ENCODE data around the gene KCNMA1.

KCNMA1 gene

DNA sequence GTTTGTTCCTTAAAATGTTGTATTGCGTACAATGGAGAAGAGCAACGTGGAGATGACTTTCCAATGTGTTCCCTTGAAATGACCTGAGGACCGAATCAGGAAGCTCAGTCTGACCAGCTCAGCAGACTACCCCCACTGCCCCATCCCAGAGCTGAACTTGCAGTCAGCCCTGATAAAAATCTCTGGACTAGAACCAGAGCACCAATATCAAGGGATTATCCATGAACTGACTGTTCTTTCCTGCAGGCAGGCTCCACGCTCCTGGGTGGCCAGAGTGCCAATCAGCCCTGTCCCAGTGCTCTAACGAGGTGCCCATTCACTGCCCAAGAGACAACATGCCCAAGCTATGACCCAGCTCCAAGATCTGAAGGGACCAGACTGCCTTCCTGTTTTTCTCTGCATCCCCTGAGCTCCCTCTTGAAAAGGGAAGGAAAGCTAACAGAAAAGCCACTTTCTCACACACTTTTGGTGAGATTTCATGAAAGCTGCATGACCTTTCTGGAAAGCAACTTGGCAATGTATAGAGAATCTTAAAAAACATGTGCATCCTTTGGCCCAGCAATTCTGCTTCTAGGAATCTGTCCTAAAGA lies 130.2 kb downstream of the KCNMA1 start:
- Histone ChIP-seq H3K4me1 (ENCODE audit: control insufficient read depth, insufficient read depth, low read length) (peaks cover 16% of the 10 kb centered on the region), H3K9ac (ENCODE audit: low read length) (no peak overlapping the region), H3K4me3 (ENCODE audit: low read length) (no peak overlapping the region), H3K36me3 (ENCODE audit: control insufficient read depth, insufficient read depth, low read length) (no peaks in the 10 kb centered on the region), H3K27me3 (ENCODE audit: control insufficient read depth, insufficient read depth, low read length) (no peaks in the 10 kb centered on the region), H3K27ac (ENCODE audit: low read depth, low read length) (peak overlapping the region; percentile 24)

GRCh38 chr10:77506517-77507200 lies 130.9 kb downstream of the KCNMA1 start:
- no peak overlapping the region for H3K9ac ChIP-seq (ENCODE audit: low read length)
- H3K4me1 ChIP-seq (ENCODE audit: control insufficient read depth, insufficient read depth, low read length), result peaks cover 13% of the 10 kb centered on the region
- no peaks in the 10 kb centered on the region for H3K27me3 ChIP-seq (ENCODE audit: control insufficient read depth, insufficient read depth, low read length)
- H3K36me3 ChIP-seq (ENCODE audit: control insufficient read depth, insufficient read depth, low read length), result no peaks in the 10 kb centered on the region
- H3K27ac ChIP-seq (ENCODE audit: low read depth, low read length), result no peak overlapping the region
- no peak overlapping the region for H3K4me3 ChIP-seq (ENCODE audit: low read length)

DNA sequence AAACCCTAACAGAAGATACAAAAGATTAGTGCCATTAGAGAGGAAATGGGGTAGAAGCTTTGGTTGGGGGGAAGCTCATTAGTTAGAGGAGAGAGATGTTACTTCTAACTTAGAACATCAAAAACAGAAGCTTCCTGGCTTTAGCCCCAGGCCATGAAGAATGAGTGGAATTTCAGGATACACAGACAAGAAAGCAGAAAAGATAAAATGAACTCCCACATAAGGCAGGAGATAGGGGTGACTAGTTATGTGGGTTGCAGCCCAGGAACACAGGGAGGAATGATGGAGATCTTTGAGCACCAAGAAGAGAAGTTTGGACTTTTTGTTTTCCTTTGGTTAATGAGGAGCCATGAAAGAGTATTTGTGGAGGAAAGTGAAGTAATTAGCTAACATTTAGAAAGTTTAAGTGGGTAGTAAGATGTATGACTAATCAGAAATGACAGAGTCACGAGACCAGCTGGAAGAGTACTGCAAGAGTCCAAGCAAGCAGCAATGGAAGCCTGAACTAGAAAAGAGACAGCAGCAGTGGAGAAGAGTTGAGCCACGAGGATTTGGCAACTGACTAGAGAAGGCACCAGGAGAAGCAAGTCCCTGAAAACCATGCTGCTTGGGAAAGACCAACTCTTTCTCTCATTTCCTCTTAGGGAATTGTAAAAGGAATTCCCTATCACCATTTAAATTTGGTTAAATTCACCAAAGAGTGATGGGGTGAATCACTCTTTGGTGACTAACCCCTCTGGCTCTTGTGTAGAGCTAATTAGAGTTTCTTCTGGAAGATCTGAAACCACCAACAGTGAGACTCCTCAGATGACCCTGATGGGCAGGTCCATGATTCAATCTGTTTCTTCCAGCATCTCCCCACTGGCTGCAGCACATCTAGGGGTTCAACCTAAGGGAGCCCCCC lies 131.9 kb downstream of the KCNMA1 start:
- Histone ChIP-seq H3K4me1 (ENCODE audit: control insufficient read depth, insufficient read depth, low read length) (peaks cover 17% of the 10 kb centered on the region), H3K4me3 (ENCODE audit: low read length) (no peak overlapping the region), H3K27me3 (ENCODE audit: control insufficient read depth, insufficient read depth, low read length) (no peaks in the 10 kb centered on the region), H3K36me3 (ENCODE audit: control insufficient read depth, insufficient read depth, low read length) (no peaks in the 10 kb centered on the region), H3K27ac (ENCODE audit: low read depth, low read length) (no peak overlapping the region), H3K9ac (ENCODE audit: low read length) (no peak overlapping the region)

GRCh38 chr10:77504873-77505257 lies 132.7 kb downstream of the KCNMA1 start:
- Histone ChIP-seq H3K4me1 (ENCODE audit: control insufficient read depth, insufficient read depth, low read length) (peaks cover 14% of the 10 kb centered on the region), H3K27ac (ENCODE audit: low read depth, low read length) (no peak overlapping the region), H3K27me3 (ENCODE audit: control insufficient read depth, insufficient read depth, low read length) (no peaks in the 10 kb centered on the region), H3K4me3 (ENCODE audit: low read length) (no peak overlapping the region), H3K9ac (ENCODE audit: low read length) (no peak overlapping the region), H3K36me3 (ENCODE audit: control insufficient read depth, insufficient read depth, low read length) (no peaks in the 10 kb centered on the region)

DNA sequence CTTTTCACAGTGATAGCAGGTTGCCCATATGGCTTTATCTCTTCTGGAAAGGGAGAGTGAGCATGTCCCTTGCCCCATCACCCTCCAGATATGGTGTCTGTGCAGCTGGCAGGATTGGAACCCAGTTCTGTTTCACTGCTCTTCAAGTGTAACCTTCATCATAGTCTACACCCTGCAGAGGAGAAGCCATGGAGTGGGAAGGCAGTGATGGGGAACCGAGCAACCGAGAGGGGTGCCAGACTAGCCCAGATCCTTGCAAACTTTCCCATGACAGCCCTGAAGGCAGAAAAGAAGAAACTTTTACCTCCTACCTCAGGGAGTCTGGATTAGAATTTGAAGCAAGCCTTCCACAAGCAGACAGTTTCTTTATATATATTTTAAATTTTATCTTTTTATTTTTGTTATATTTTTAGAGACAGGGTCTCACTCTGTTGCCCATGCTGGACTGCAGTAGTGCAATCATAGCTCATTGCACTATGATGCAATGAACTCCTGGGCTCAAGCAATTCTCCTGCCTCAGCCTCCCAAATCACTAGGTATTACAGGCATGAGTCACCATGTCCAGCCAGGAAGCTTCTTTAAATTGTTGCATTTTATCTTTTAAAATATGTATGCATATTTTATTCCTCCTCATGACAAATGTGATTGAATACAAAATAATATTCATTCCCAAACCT lies 133.3 kb downstream of the KCNMA1 start:
- no peak overlapping the region for H3K4me3 ChIP-seq (ENCODE audit: low read length)
- H3K27ac ChIP-seq (ENCODE audit: low read depth, low read length), result no peak overlapping the region
- H3K4me1 ChIP-seq (ENCODE audit: control insufficient read depth, insufficient read depth, low read length), result peaks cover 12% of the 10 kb centered on the region
- no peaks in the 10 kb centered on the region for H3K36me3 ChIP-seq (ENCODE audit: control insufficient read depth, insufficient read depth, low read length)
- no peaks in the 10 kb centered on the region for H3K27me3 ChIP-seq (ENCODE audit: control insufficient read depth, insufficient read depth, low read length)
- H3K9ac ChIP-seq (ENCODE audit: low read length), result no peak overlapping the region

- Histone ChIP-seq H3K9ac (ENCODE audit: low read length) (no peak overlapping the region), H3K36me3 (ENCODE audit: control insufficient read depth, insufficient read depth, low read length) (no peaks in the 10 kb centered on the region), H3K27ac (ENCODE audit: low read depth, low read length) (no peak overlapping the region), H3K27me3 (ENCODE audit: control insufficient read depth, insufficient read depth, low read length) (no peaks in the 10 kb centered on the region), H3K4me1 (ENCODE audit: control insufficient read depth, insufficient read depth, low read length) (peaks cover 17% of the 10 kb centered on the region), H3K4me3 (ENCODE audit: low read length) (no peak overlapping the region)
Measured at GRCh38 chr10:77501846-77502261, 135.8 kb downstream of the KCNMA1 start.

- no peak overlapping the region for H3K9ac ChIP-seq (ENCODE audit: low read length)
- no peak overlapping the region for H3K4me3 ChIP-seq (ENCODE audit: low read length)
- no peaks in the 10 kb centered on the region for H3K36me3 ChIP-seq (ENCODE audit: control insufficient read depth, insufficient read depth, low read length)
- H3K4me1 ChIP-seq (ENCODE audit: control insufficient read depth, insufficient read depth, low read length), result peaks cover 17% of the 10 kb centered on the region
- no peak overlapping the region for H3K27ac ChIP-seq (ENCODE audit: low read depth, low read length)
- no peaks in the 10 kb centered on the region for H3K27me3 ChIP-seq (ENCODE audit: control insufficient read depth, insufficient read depth, low read length)
Measured at GRCh38 chr10:77501152-77501845, 136.3 kb downstream of the KCNMA1 start.

- Histone ChIP-seq H3K4me3 (ENCODE audit: low read length) (no peak overlapping the region), H3K9ac (ENCODE audit: low read length) (no peak overlapping the region), H3K36me3 (ENCODE audit: control insufficient read depth, insufficient read depth, low read length) (no peaks in the 10 kb centered on the region), H3K27me3 (ENCODE audit: control insufficient read depth, insufficient read depth, low read length) (no peaks in the 10 kb centered on the region), H3K4me1 (ENCODE audit: control insufficient read depth, insufficient read depth, low read length) (peaks cover 17% of the 10 kb centered on the region), H3K27ac (ENCODE audit: low read depth, low read length) (no peak overlapping the region)
Measured at GRCh38 chr10:77500754-77501151, 136.9 kb downstream of the KCNMA1 start.

GRCh38 chr10:77498829-77499228 lies 138.8 kb downstream of the KCNMA1 start:
- Histone ChIP-seq H3K27ac (ENCODE audit: low read depth, low read length) (no peak overlapping the region), H3K9ac (ENCODE audit: low read length) (no peak overlapping the region), H3K27me3 (ENCODE audit: control insufficient read depth, insufficient read depth, low read length) (no peaks in the 10 kb centered on the region), H3K4me3 (ENCODE audit: low read length) (no peak overlapping the region), H3K4me1 (ENCODE audit: control insufficient read depth, insufficient read depth, low read length) (peaks cover 18% of the 10 kb centered on the region), H3K36me3 (ENCODE audit: control insufficient read depth, insufficient read depth, low read length) (no peaks in the 10 kb centered on the region)

DNA sequence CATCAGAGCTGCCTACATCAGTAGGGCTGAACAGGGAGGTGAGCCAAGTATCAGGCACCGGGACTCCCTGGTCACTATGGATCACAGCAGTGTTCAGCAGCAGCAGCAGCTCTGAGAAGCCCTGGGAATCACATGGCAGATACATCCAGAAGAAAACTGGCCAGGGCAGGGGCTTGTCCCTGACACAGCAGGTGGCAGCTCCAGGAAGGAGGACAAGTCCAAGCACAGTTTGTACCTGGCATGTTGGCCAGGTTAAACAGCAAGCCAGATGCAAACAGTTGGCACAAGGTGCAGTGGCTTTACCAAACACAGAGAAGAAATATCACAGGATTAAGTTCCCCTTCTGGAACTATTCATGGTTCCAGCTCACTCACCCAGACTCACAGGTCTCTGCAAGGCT lies 139.4 kb downstream of the KCNMA1 start:
- H3K27me3 ChIP-seq (ENCODE audit: control insufficient read depth, insufficient read depth, low read length), result no peaks in the 10 kb centered on the region
- peaks cover 18% of the 10 kb centered on the region for H3K4me1 ChIP-seq (ENCODE audit: control insufficient read depth, insufficient read depth, low read length)
- H3K27ac ChIP-seq (ENCODE audit: low read depth, low read length), result no peak overlapping the region
- H3K9ac ChIP-seq (ENCODE audit: low read length), result no peak overlapping the region
- H3K36me3 ChIP-seq (ENCODE audit: control insufficient read depth, insufficient read depth, low read length), result no peaks in the 10 kb centered on the region
- no peak overlapping the region for H3K4me3 ChIP-seq (ENCODE audit: low read length)

DNA sequence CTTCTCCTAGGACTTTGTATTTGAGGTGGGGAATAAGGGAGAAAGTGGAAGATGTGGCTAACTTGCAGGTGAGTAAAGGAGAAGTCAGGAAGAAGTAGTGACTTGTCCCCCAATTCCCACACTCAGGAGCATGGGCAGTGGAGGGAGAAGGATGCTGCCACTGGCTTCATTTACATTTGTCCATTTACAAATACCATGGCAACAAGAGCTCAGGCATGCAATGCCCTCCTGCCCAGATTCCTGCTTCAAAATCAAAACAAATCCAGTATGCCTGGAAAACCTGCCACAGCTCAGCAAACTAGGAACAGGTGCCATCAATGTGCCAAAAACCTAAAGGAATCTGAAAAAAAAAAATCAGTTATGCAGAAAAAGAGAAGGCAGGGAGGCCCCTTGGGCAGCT lies 139.9 kb downstream of the KCNMA1 start:
- no peaks in the 10 kb centered on the region for H3K36me3 ChIP-seq (ENCODE audit: control insufficient read depth, insufficient read depth, low read length)
- no peak overlapping the region for H3K27ac ChIP-seq (ENCODE audit: low read depth, low read length)
- H3K4me3 ChIP-seq (ENCODE audit: low read length), result no peak overlapping the region
- H3K27me3 ChIP-seq (ENCODE audit: control insufficient read depth, insufficient read depth, low read length), result no peaks in the 10 kb centered on the region
- peaks cover 18% of the 10 kb centered on the region for H3K4me1 ChIP-seq (ENCODE audit: control insufficient read depth, insufficient read depth, low read length)
- H3K9ac ChIP-seq (ENCODE audit: low read length), result no peak overlapping the region

All from rectal smooth muscle tissue (tissue), 1 donor.